ENCODE measurements around the gene CELF4. TPM values are rescaled to one million over a fixed set of nuclear protein-coding genes. Genes with fewer than 3 reads are reported as not detected.

CELF4 gene
- total RNA-seq, 6 donors from 2014 or later: 0.15 to 1.4 (median 0.81) TPM; not detected in 1

- 63% methylated on average over 2 of the region's 2 CpGs for WGBS, 2 donors
These were observed 16.7 kb upstream of the CELF4 start for GRCh38 chr18:37582261-37582660.

DNA sequence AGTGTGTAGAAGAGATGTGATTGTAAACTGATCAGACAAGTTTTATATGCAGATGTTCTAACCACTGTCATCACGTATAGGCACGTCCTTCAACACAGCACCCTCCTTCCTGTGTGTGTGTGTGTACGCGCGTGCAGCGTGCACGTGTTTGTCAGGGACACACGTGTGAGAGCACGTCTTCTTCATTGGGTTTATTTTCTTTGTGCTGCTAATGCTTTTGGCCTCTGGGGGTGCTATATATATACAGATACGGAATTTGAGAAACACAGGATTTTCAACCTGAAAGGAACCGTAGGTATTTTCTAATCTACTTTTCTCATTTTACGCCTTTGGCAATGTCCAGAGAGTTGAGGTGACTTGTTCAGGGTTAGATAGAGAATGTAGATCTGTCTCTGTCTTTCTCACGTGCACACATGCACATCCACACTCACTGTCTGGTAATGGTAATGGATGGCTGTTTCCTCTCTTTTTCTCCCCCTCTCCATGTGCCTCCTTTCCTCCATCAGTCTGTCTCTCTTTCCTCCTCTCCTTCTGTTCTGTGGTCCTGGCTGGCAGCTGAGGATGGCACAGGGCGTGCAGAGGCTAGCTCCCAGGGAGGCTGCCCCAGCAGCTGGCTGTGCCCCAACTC, 13.4 kb upstream of the CELF4 start:
- DNase-seq: peak in 1 of 2 donors; percentile 26
- H3K4me1 ChIP-seq: peaks cover 0 to 9% (median 4%) of the 10 kb centered on the region in 4 donors
- TF ChIP-seq EP300 (IDR thresholded peaks at IDR 0.05) (no peak), POLR2A (IDR thresholded peaks at IDR 0.05) (no peak), POLR2AphosphoS5 (IDR thresholded peaks at IDR 0.05) (no peak), CTCF (IDR thresholded peaks at IDR 0.05) (peak in 4 of 6 experiments; percentile 12 to 42 (median 26))
- peak; percentile 12 to 50 for ATAC-seq (ENCODE audit: low FRiP score in 2 of 2)
- no peaks in the 10 kb centered on the region for H3K9me3 ChIP-seq
- WGBS, 2 donors: 12 to 13% methylated on average over 14 of the region's 14 CpGs
- H3K27ac ChIP-seq: no peak overlapping the region
- no peaks in the 10 kb centered on the region for H3K36me3 ChIP-seq
- H3K4me3 ChIP-seq: no peak overlapping the region
- H3K27me3 ChIP-seq: no peaks in the 10 kb centered on the region

More at GRCh38 chr18:37582261-37582660, 16.7 kb upstream of the CELF4 start:
- Histone ChIP-seq H3K36me3 (no peaks in the 10 kb centered on the region), H3K4me1 (peaks cover 0 to 9% (median 4%) of the 10 kb centered on the region in 4 donors), H3K9me3 (no peaks in the 10 kb centered on the region), H3K4me3 (no peak overlapping the region), H3K27me3 (no peaks in the 10 kb centered on the region), H3K27ac (no peak overlapping the region)
- ATAC-seq (ENCODE audit: low FRiP score in 2 of 2): no peak
- TF ChIP-seq POLR2A (IDR thresholded peaks at IDR 0.05) (no peak), POLR2AphosphoS5 (IDR thresholded peaks at IDR 0.05) (no peak), EP300 (IDR thresholded peaks at IDR 0.05) (no peak), CTCF (IDR thresholded peaks at IDR 0.05) (no peak)
- no peak for DNase-seq

GRCh38 chr18:37578182-37578678, 12.6 kb upstream of the CELF4 start:
- TF ChIP-seq CTCF (IDR thresholded peaks at IDR 0.05) (no peak), EP300 (IDR thresholded peaks at IDR 0.05) (no peak), POLR2A (IDR thresholded peaks at IDR 0.05) (no peak), POLR2AphosphoS5 (IDR thresholded peaks at IDR 0.05) (no peak)
- 40 to 46% methylated on average over 5 to 6 of the region's 6 CpGs for WGBS, 2 donors
- Histone ChIP-seq H3K9me3 (no peaks in the 10 kb centered on the region), H3K27me3 (no peaks in the 10 kb centered on the region), H3K4me3 (no peak overlapping the region), H3K27ac (no peak overlapping the region), H3K4me1 (peaks cover 0 to 9% (median 4%) of the 10 kb centered on the region in 4 donors), H3K36me3 (no peaks in the 10 kb centered on the region)
- ATAC-seq (ENCODE audit: low FRiP score in 2 of 2) (peak in 1 of 2 donors; percentile 16), DNase-seq (no peak)

DNA sequence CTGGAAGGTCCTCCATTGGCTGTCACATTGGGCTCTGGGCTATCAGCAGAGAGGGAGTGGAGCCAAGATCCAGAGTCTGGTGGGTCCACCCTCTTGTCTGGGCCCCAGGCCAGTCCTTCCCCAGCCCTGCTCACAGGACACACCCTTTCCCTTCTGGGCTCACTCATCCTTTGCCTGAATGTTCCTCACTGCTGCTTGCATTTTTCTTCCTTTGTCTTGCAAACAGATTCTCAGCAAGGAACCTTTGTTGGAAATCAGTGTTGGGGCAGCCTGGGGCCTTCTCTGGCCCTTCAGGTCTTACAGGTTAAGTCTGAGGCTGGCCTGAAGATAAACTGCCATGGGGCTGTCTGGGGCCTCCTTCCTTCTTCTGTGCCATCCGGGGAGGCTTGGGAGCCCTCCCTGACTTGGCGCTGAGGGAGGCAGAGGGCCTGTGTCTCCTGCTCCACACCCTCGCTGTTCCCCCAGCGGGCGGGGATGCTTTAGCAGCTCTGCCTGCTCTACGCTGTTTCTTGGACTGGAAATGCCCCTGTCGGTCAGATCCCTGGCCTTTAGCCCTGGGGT, 11.5 kb upstream of the CELF4 start:
- DNase-seq (no peak), ATAC-seq (ENCODE audit: low FRiP score in 2 of 2) (peak in 1 of 2 donors; percentile 88)
- no peaks in the 10 kb centered on the region for H3K36me3 ChIP-seq
- peaks cover 0 to 9% (median 4%) of the 10 kb centered on the region in 4 donors for H3K4me1 ChIP-seq
- no peaks in the 10 kb centered on the region for H3K27me3 ChIP-seq
- no peaks in the 10 kb centered on the region for H3K9me3 ChIP-seq
- H3K27ac ChIP-seq: no peak overlapping the region
- 66 to 79% methylated on average over 7 of the region's 7 CpGs for WGBS, 2 donors
- TF ChIP-seq POLR2AphosphoS5 (IDR thresholded peaks at IDR 0.05) (no peak), CTCF (IDR thresholded peaks at IDR 0.05) (no peak), POLR2A (IDR thresholded peaks at IDR 0.05) (no peak), EP300 (IDR thresholded peaks at IDR 0.05) (no peak)
- no peak overlapping the region for H3K4me3 ChIP-seq

Data from upper lobe of left lung (tissue), 6 donors.